Activated T-helper 1 cell treated with anti-CD3 and anti-CD28 coated beads, Interleukin-12 subunit alpha, Interleukin-12 subunit beta, Interleukin-2, Interleukin-4 antibody, amounts not matched to agents 30 ng/mL and 10 ng/mL and 1 ng/mL, durations not matched to agents 14 hours and 24 hours and 36 hours (primary cell): ENCODE results near the gene PTPRK. TPM values are rescaled to one million over a fixed set of nuclear protein-coding genes. Genes with fewer than 3 reads are reported as not detected.

Experiments used
- DNase-seq: peaks from one replicate; pipeline ENCODE4 v3.0.0; 2021; ENCODE audit warnings: low spot score
- H3K27ac Mint-ChIP-seq: one replicate; pipeline ENCODE4 v1.8.0; 2021; ENCODE audit warnings: mild to moderate bottlenecking, mixed read lengths
- H3K27me3 Mint-ChIP-seq: one replicate; pipeline ENCODE4 v1.8.0; 2022; ENCODE audit warnings: mild to moderate bottlenecking, moderate library complexity, mixed read lengths; ENCODE audit not compliant: insufficient read depth
- H3K36me3 Mint-ChIP-seq: one replicate; pipeline ENCODE4 v1.8.0; 2021; ENCODE audit warnings: low read depth, mixed read lengths
- H3K4me1 Mint-ChIP-seq: one replicate; pipeline ENCODE4 v1.8.0; 2021; ENCODE audit warnings: low read depth, mixed read lengths
- H3K4me3 Mint-ChIP-seq: one replicate; pipeline ENCODE4 v1.8.0; 2021; ENCODE audit warnings: mild to moderate bottlenecking, moderate library complexity, mixed read lengths
- H3K9me3 Mint-ChIP-seq: one replicate; pipeline ENCODE4 v1.8.0; 2021; ENCODE audit warnings: mixed read lengths
- intact Hi-C: fragments of 100-400 bp; cut with micrococcal nuclease; formaldehyde crosslinking; loops from one replicate; pipeline ENCODE4 v1.15.1; 2024
- total RNA-seq: library from RNA; stranded (reverse); gene quantifications from 2 replicates; pipeline ENCODE4 v1.2.3, GENCODE V29; 2022

PTPRK gene
- total RNA-seq, 1 donor from 2014 or later, result 3.2 TPM

DNA sequence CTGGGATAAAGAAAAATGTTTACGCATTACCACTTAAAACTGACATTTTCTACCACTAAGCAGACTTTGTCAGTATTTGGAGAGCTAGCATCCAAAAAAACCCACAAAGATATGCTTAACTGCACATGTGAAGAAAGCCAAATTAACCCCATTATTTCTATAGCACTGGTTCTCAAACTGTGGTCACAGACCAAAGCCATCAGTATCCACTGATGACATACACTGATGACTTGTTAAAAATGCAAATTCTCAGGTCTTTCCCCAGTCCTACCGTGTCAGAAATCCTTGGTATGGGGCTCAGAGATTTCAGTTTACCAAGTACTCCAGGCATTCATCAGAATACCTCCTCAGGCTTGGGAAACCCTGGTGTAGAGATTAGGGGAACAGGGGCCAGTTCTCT, 230.2 kb downstream of the PTPRK start:
- Mint-ChIP-seq H3K27me3 (peaks cover 5% of the 10 kb centered on the region), H3K4me1 (peaks cover 11% of the 10 kb centered on the region), H3K36me3 (no peaks in the 10 kb centered on the region), H3K9me3 (peaks cover 2% of the 10 kb centered on the region), H3K27ac (no peak overlapping the region), H3K4me3 (no peak overlapping the region)
- no peak for DNase-seq
- intact Hi-C loops, result no loop called here

DNA sequence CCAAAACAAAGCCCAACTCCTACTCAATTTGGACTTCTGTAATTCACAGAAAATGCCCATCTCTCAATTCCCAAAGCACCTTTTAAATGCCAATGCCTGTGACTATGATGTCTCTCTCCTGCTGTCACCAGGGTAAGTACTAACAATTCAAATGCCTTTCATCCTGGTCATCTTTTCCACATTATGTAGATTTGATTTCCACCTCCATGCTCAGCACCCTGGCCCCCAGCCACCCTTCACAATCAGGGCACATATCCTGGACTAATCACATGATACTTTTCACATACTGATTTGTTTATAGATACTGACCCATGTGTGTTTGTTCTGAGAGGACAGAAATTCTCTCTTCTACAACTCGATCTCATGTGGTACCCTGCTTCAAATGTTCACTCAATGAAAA, 236.3 kb downstream of the PTPRK start:
- intact Hi-C loops, result no loop called here
- no peak overlapping the region for H3K4me3 Mint-ChIP-seq
- no peaks in the 10 kb centered on the region for H3K36me3 Mint-ChIP-seq
- no peaks in the 10 kb centered on the region for H3K9me3 Mint-ChIP-seq
- H3K27ac Mint-ChIP-seq, result no peak overlapping the region
- DNase-seq, result no peak
- H3K27me3 Mint-ChIP-seq, result peaks cover 8% of the 10 kb centered on the region
- H3K4me1 Mint-ChIP-seq, result peaks cover 11% of the 10 kb centered on the region

- H3K9me3 Mint-ChIP-seq, result no peaks in the 10 kb centered on the region
- H3K4me1 Mint-ChIP-seq, result peaks cover 11% of the 10 kb centered on the region
- H3K36me3 Mint-ChIP-seq, result no peaks in the 10 kb centered on the region
- no peak overlapping the region for H3K27ac Mint-ChIP-seq
- no peak overlapping the region for H3K4me3 Mint-ChIP-seq
- peaks cover 8% of the 10 kb centered on the region for H3K27me3 Mint-ChIP-seq
- DNase-seq, result no peak
- intact Hi-C loops, result no loop called here
Measured at GRCh38 chr6:128282961-128283360, 237.4 kb downstream of the PTPRK start.

DNA sequence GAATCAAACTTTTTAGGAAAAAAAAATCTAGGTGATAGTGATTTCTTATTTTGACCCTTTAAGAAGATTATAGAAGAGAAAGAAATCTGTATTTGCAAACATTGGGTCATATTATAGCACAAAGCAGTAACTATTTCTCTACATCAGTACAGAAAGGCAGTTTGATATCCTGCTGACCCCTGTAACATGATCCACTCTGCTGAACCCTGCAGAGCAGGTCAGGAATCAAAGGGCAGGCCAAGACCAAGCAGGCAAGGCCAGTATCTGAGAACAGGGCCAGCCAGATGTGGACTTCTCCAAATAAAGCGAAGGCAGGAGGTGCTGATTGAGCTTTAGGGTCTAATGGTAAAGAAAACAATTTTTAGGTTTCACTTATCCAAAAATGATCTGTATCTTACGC, 239.4 kb downstream of the PTPRK start:
- intact Hi-C loops, result no loop called here
- no peaks in the 10 kb centered on the region for H3K36me3 Mint-ChIP-seq
- DNase-seq, result no peak
- peaks cover 3% of the 10 kb centered on the region for H3K27me3 Mint-ChIP-seq
- no peaks in the 10 kb centered on the region for H3K4me1 Mint-ChIP-seq
- no peak overlapping the region for H3K4me3 Mint-ChIP-seq
- H3K27ac Mint-ChIP-seq, result no peak overlapping the region
- H3K9me3 Mint-ChIP-seq, result no peaks in the 10 kb centered on the region

- no peak overlapping the region for H3K27ac Mint-ChIP-seq
- no peaks in the 10 kb centered on the region for H3K36me3 Mint-ChIP-seq
- H3K9me3 Mint-ChIP-seq, result no peaks in the 10 kb centered on the region
- H3K4me3 Mint-ChIP-seq, result no peak overlapping the region
- H3K27me3 Mint-ChIP-seq, result peaks cover 3% of the 10 kb centered on the region
- peaks cover 4% of the 10 kb centered on the region for H3K4me1 Mint-ChIP-seq
- intact Hi-C loops, result no loop called here
- DNase-seq, result no peak
Measured at GRCh38 chr6:128280066-128280465, 240.3 kb downstream of the PTPRK start.

GRCh38 chr6:128278836-128279235, 241.6 kb downstream of the PTPRK start:
- Mint-ChIP-seq H3K4me1 (peaks cover 7% of the 10 kb centered on the region), H3K9me3 (no peaks in the 10 kb centered on the region), H3K27me3 (peaks cover 3% of the 10 kb centered on the region), H3K4me3 (no peak overlapping the region), H3K27ac (no peak overlapping the region), H3K36me3 (no peaks in the 10 kb centered on the region)
- intact Hi-C loops, result no loop called here
- no peak for DNase-seq

DNA sequence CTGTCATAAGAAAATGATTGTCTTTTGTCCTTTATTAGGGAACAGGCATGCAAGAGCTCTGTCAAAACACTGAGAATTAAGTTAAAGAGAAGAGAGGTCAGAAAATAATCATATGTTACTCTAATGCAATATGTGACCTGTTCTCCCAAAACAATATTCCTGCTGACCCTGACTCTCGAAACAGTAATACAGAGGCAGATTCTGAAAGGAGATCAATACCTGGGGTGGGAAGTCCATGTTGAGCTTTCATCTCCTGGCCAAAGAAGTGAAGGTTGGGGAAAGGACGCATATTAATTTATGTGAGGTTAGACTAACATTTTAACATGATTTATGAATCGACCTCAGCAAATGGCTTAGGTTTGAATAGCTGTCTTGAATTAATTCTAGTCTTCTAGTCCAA, 243.0 kb downstream of the PTPRK start:
- DNase-seq, result no peak
- Mint-ChIP-seq H3K4me1 (peaks cover 7% of the 10 kb centered on the region), H3K27me3 (peaks cover 3% of the 10 kb centered on the region), H3K36me3 (no peaks in the 10 kb centered on the region), H3K4me3 (no peak overlapping the region), H3K27ac (no peak overlapping the region), H3K9me3 (no peaks in the 10 kb centered on the region)
- intact Hi-C loops, result no loop called here

- H3K36me3 Mint-ChIP-seq, result no peaks in the 10 kb centered on the region
- intact Hi-C loops, result no loop called here
- H3K4me1 Mint-ChIP-seq, result peaks cover 7% of the 10 kb centered on the region
- DNase-seq, result no peak
- H3K4me3 Mint-ChIP-seq, result no peak overlapping the region
- H3K9me3 Mint-ChIP-seq, result no peaks in the 10 kb centered on the region
- H3K27ac Mint-ChIP-seq, result no peak overlapping the region
- H3K27me3 Mint-ChIP-seq, result peaks cover 3% of the 10 kb centered on the region
Measured at GRCh38 chr6:128276311-128276710, 244.1 kb downstream of the PTPRK start.

GRCh38 chr6:128275681-128276080, 244.7 kb downstream of the PTPRK start:
- Mint-ChIP-seq H3K36me3 (no peaks in the 10 kb centered on the region), H3K4me3 (no peak overlapping the region), H3K27ac (no peak overlapping the region), H3K4me1 (peaks cover 7% of the 10 kb centered on the region), H3K9me3 (no peaks in the 10 kb centered on the region), H3K27me3 (peaks cover 3% of the 10 kb centered on the region)
- intact Hi-C loops, result loop anchor here (2.0 kb wide), 1 partner anchor 17 kb away; no protein-coding TSS in a partner anchor
- DNase-seq, result no peak

GRCh38 chr6:128275030-128275429, 245.4 kb downstream of the PTPRK start:
- H3K9me3 Mint-ChIP-seq, result no peaks in the 10 kb centered on the region
- no peaks in the 10 kb centered on the region for H3K36me3 Mint-ChIP-seq
- no peak overlapping the region for H3K27ac Mint-ChIP-seq
- peaks cover 7% of the 10 kb centered on the region for H3K4me1 Mint-ChIP-seq
- H3K27me3 Mint-ChIP-seq, result peaks cover under 1% of the 10 kb centered on the region
- no peak overlapping the region for H3K4me3 Mint-ChIP-seq
- DNase-seq, result no peak
- intact Hi-C loops, result loop anchor here (2.0 kb wide), 1 partner anchor 16 kb away; no protein-coding TSS in a partner anchor

- no peaks in the 10 kb centered on the region for H3K36me3 Mint-ChIP-seq
- intact Hi-C loops, result no loop called here
- no peak for DNase-seq
- peaks cover 2% of the 10 kb centered on the region for H3K27me3 Mint-ChIP-seq
- H3K27ac Mint-ChIP-seq, result no peak overlapping the region
- no peak overlapping the region for H3K4me3 Mint-ChIP-seq
- H3K9me3 Mint-ChIP-seq, result no peaks in the 10 kb centered on the region
- peaks cover 7% of the 10 kb centered on the region for H3K4me1 Mint-ChIP-seq
Measured at GRCh38 chr6:128271527-128271926, 248.9 kb downstream of the PTPRK start.

DNA sequence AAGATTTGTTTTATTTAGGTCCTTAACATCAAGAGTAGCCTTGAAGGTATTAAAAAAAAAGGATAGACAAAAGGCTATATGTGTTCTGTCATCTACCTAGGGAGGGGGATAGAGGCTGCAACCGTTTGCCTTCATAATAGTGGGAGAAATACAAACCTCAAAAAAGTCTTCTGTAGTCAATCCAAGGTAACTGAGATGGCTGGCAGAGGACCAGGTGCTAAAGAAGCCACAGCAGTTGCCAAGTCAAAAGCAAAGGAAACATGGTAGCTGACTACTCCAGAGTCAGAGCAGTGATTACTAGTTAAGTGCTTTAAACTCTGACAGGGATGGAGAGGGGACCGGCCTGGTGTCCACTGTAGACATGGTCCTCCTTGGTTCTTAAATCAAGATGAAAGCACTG, 249.4 kb downstream of the PTPRK start:
- Mint-ChIP-seq H3K27ac (no peak overlapping the region), H3K9me3 (no peaks in the 10 kb centered on the region), H3K4me1 (peaks cover 7% of the 10 kb centered on the region), H3K27me3 (peaks cover 2% of the 10 kb centered on the region), H3K4me3 (no peak overlapping the region), H3K36me3 (no peaks in the 10 kb centered on the region)
- intact Hi-C loops, result no loop called here
- no peak for DNase-seq

- no peaks in the 10 kb centered on the region for H3K9me3 Mint-ChIP-seq
- no peak overlapping the region for H3K4me3 Mint-ChIP-seq
- intact Hi-C loops, result no loop called here
- H3K27me3 Mint-ChIP-seq, result peaks cover 2% of the 10 kb centered on the region
- DNase-seq, result no peak
- no peaks in the 10 kb centered on the region for H3K36me3 Mint-ChIP-seq
- no peaks in the 10 kb centered on the region for H3K4me1 Mint-ChIP-seq
- no peak overlapping the region for H3K27ac Mint-ChIP-seq
Measured at GRCh38 chr6:128266946-128267345, 253.5 kb downstream of the PTPRK start.

DNA sequence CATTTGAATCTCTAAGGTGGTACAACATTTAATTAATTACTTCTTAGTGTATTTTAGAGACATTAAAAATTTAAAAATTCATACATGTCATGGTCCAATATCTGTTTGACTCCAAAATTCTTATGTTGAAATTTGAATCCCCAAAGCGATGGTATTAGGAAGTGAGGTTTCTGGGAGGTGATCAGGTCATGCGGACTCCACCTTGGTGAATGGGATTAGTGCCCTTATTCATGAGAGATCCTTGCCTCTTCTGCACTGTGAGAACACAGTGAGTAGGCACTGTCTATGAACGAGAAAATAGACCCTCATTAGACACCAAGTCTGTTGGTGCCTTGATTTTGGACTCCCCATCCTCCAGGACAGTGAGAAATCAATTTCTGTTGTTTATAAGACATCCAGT, 254.7 kb downstream of the PTPRK start:
- H3K4me1 Mint-ChIP-seq, result peaks cover 4% of the 10 kb centered on the region
- intact Hi-C loops, result no loop called here
- no peak overlapping the region for H3K4me3 Mint-ChIP-seq
- DNase-seq, result no peak
- H3K36me3 Mint-ChIP-seq, result no peaks in the 10 kb centered on the region
- peaks cover 2% of the 10 kb centered on the region for H3K27me3 Mint-ChIP-seq
- no peaks in the 10 kb centered on the region for H3K9me3 Mint-ChIP-seq
- H3K27ac Mint-ChIP-seq, result no peak overlapping the region
